Measurements from ENCODE around the gene BARD1.

DNA sequence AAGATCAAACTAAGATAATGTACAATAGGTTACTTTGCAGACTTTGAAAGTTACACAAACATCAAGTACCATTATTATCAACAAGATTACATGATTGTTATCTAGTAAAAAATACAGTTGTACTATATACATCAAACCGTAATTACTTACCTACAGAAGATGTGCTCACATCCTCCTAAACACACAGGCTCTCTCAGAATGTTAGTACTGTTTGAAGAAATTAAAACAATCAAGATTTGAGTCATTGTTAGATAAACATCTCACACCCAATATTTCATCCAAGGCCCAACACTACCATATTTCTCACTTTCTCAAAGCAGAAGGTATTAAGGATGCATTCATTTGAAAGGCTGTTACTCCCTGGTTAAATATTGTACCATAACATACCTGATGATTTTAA is 12.6 kb downstream of the BARD1 start:
- TF ChIP-seq, protein P1, sequence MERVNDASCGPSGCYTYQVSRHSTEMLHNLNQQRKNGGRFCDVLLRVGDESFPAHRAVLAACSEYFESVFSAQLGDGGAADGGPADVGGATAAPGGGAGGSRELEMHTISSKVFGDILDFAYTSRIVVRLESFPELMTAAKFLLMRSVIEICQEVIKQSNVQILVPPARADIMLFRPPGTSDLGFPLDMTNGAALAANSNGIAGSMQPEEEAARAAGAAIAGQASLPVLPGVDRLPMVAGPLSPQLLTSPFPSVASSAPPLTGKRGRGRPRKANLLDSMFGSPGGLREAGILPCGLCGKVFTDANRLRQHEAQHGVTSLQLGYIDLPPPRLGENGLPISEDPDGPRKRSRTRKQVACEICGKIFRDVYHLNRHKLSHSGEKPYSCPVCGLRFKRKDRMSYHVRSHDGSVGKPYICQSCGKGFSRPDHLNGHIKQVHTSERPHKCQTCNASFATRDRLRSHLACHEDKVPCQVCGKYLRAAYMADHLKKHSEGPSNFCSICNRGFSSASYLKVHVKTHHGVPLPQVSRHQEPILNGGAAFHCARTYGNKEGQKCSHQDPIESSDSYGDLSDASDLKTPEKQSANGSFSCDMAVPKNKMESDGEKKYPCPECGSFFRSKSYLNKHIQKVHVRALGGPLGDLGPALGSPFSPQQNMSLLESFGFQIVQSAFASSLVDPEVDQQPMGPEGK (CRISPR knock-in tag; IDR thresholded peaks at IDR 0.05; ENCODE audit: borderline replicate concordance): no peak
- TF ChIP-seq ISL1 (CRISPR knock-in tag; IDR thresholded peaks at IDR 0.05) (no peak), ZFP30 (CRISPR knock-in tag; IDR thresholded peaks at IDR 0.05) (no peak), PPARA (CRISPR knock-in tag; IDR thresholded peaks at IDR 0.05; ENCODE audit: borderline replicate concordance) (no peak), RARB (CRISPR knock-in tag; IDR thresholded peaks at IDR 0.05) (no peak), OSR1 (CRISPR knock-in tag; IDR thresholded peaks at IDR 0.05) (no peak), ARNTL (CRISPR knock-in tag; IDR thresholded peaks at IDR 0.05; ENCODE audit: borderline replicate concordance, low read depth) (no peak), TCF4 (CRISPR knock-in tag; IDR thresholded peaks at IDR 0.05; ENCODE audit: borderline replicate concordance) (no peak), TOX (CRISPR knock-in tag; IDR thresholded peaks at IDR 0.05; ENCODE audit: borderline replicate concordance) (no peak), ZFP3 (CRISPR knock-in tag; IDR thresholded peaks at IDR 0.05) (no peak), ZNF8 (CRISPR knock-in tag; IDR thresholded peaks at IDR 0.05) (no peak), ESRRG (CRISPR knock-in tag; IDR thresholded peaks at IDR 0.05) (no peak)
